ENCODE measurements around the gene LBR.

LBR gene

DNA sequence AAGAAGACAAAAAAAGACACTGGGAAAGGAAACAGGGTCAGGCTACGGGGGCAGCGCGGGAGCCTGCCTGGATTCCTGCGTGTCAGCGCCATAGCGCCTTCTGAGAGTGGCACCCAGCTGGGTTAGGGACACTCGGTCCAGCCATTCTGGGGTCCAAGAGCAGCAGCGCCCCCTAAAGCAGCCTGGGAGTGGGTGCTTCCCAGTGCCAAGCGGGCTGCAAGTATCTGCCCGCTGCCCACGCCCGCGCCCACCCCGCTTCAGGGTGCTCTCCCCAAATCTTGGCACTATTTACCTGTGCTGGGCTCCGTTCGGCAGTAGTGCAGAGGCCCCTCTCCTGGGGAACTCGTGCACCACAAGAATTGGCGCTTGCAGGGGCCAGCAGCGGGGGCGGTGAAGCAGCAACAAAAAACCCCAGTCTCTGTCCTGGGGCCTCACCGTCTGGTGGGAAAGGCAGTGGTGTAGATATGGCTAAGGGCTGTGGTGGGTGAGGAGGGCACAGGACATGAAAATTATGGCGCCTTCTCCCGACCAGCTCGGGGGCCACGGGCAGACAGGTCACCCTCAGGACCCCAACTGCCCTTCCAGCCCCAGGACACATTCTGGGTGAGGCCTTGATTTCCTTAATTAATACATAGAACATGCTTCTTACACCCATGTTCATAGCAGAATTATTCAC lies 24.1 kb upstream of the LBR start:
- H3K27me3 ChIP-seq (replicated peaks): no peaks in the 10 kb centered on the region
- no peak overlapping the region for H3K27ac ChIP-seq
- no peak for DNase-seq
- TF ChIP-seq, protein P1, sequence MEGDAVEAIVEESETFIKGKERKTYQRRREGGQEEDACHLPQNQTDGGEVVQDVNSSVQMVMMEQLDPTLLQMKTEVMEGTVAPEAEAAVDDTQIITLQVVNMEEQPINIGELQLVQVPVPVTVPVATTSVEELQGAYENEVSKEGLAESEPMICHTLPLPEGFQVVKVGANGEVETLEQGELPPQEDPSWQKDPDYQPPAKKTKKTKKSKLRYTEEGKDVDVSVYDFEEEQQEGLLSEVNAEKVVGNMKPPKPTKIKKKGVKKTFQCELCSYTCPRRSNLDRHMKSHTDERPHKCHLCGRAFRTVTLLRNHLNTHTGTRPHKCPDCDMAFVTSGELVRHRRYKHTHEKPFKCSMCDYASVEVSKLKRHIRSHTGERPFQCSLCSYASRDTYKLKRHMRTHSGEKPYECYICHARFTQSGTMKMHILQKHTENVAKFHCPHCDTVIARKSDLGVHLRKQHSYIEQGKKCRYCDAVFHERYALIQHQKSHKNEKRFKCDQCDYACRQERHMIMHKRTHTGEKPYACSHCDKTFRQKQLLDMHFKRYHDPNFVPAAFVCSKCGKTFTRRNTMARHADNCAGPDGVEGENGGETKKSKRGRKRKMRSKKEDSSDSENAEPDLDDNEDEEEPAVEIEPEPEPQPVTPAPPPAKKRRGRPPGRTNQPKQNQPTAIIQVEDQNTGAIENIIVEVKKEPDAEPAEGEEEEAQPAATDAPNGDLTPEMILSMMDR (IDR thresholded peaks at IDR 0.05; ENCODE audit: low read depth, low read length, missing control alignments): no peak
- in situ Hi-C loops (cut with HindIII; ENCODE audit: low pct_ligation_motif_present, low sequenced_read_pairs): loop anchor here (25.0 kb wide), 1 partner anchor 535 kb away; the partner anchor contains the start of gene SDE2
- no peak overlapping the region for H3K4me3 ChIP-seq (ENCODE audit: low read depth, low read length)
- H3K36me3 ChIP-seq (replicated peaks): no peaks in the 10 kb centered on the region

GRCh38 chr1:225451340-225451739 lies 23.5 kb upstream of the LBR start:
- in situ Hi-C loops (cut with HindIII; ENCODE audit: low pct_ligation_motif_present, low sequenced_read_pairs): loop anchor here (25.0 kb wide), 1 partner anchor 536 kb away; the partner anchor contains the start of gene SDE2
- H3K4me3 ChIP-seq (ENCODE audit: low read depth, low read length): no peak overlapping the region
- TF ChIP-seq, protein P1 (IDR thresholded peaks at IDR 0.05; ENCODE audit: low read depth, low read length, missing control alignments): no peak
- H3K36me3 ChIP-seq (replicated peaks): no peaks in the 10 kb centered on the region
- no peaks in the 10 kb centered on the region for H3K27me3 ChIP-seq (replicated peaks)
- no peak overlapping the region for H3K27ac ChIP-seq
- DNase-seq: no peak

DNA sequence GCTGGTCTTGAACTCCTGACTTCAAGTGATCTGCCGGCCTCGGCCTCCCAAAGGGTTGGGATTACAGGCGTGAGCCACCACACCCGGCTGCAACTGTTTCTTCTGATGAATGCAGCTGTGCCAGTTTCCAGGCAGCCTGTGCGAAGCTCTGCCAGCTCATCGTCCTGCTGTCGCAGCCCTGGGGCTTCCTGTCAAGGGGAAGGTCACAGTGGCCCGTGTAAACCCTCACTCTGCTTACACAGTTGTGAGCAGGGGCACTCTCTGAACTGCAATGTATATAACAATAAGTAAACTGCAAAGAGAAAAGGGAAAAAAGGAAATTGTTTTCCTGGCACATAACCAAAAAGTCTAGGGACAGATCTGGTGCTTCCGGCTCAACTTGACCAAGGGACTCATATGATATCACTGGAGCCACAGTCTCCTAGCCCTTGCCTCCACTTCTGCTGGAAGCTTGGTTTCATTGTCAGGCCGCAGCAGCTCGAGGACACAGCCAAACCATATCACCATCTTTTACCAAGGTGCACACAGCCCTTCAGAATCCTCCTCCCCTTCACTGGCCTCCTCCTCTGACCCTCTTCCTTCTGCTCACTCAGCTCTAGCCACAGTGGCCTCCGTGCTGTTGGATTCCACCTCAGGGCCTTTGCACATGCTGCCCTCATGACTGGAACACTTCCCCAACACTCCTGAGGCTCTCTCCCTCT lies 22.8 kb upstream of the LBR start:
- TF ChIP-seq, protein P1 (IDR thresholded peaks at IDR 0.05; ENCODE audit: low read depth, low read length, missing control alignments): no peak
- Histone ChIP-seq H3K27me3 (replicated peaks) (no peaks in the 10 kb centered on the region), H3K4me3 (ENCODE audit: low read depth, low read length) (no peak overlapping the region), H3K27ac (no peak overlapping the region), H3K36me3 (replicated peaks) (no peaks in the 10 kb centered on the region)
- in situ Hi-C loops (cut with HindIII; ENCODE audit: low pct_ligation_motif_present, low sequenced_read_pairs): loop anchor here (25.0 kb wide), 1 partner anchor 537 kb away; the partner anchor contains the start of gene SDE2
- DNase-seq: no peak

GRCh38 chr1:225449774-225450173 lies 21.9 kb upstream of the LBR start:
- DNase-seq: no peak
- Histone ChIP-seq H3K36me3 (replicated peaks) (no peaks in the 10 kb centered on the region), H3K27ac (no peak overlapping the region), H3K4me3 (ENCODE audit: low read depth, low read length) (no peak overlapping the region), H3K27me3 (replicated peaks) (no peaks in the 10 kb centered on the region)
- in situ Hi-C loops (cut with HindIII; ENCODE audit: low pct_ligation_motif_present, low sequenced_read_pairs): loop anchor here (25.0 kb wide), 1 partner anchor 538 kb away; the partner anchor contains the start of gene SDE2
- TF ChIP-seq, protein P1 (IDR thresholded peaks at IDR 0.05; ENCODE audit: low read depth, low read length, missing control alignments): no peak

GRCh38 chr1:225449261-225449660 lies 21.4 kb upstream of the LBR start:
- no peak for DNase-seq
- TF ChIP-seq, protein P1 (IDR thresholded peaks at IDR 0.05; ENCODE audit: low read depth, low read length, missing control alignments): no peak
- no peak overlapping the region for H3K27ac ChIP-seq
- no peaks in the 10 kb centered on the region for H3K27me3 ChIP-seq (replicated peaks)
- in situ Hi-C loops (cut with HindIII; ENCODE audit: low pct_ligation_motif_present, low sequenced_read_pairs): no loop called here
- H3K4me3 ChIP-seq (ENCODE audit: low read depth, low read length): no peak overlapping the region
- H3K36me3 ChIP-seq (replicated peaks): no peaks in the 10 kb centered on the region
